HEK293 (cell line): ENCODE results near the gene FBLN5.

Experiments
- BCL11A ChIP-seq: fragments of 450-650 bp; formaldehyde crosslinking; IDR thresholded peaks from 2 replicates; pipeline ENCODE4 v1.5.1; 2016; ENCODE audit warnings: low read depth, missing biosample characterization, missing genetic modification characterization
- GLI2 ChIP-seq: fragments of 450-650 bp; formaldehyde crosslinking; IDR thresholded peaks from 2 replicates; pipeline ENCODE4; 2017; ENCODE audit warnings: missing biosample characterization, missing genetic modification characterization, low read depth, borderline replicate concordance
- GLIS1 ChIP-seq: fragments of 450-650 bp; formaldehyde crosslinking; IDR thresholded peaks from 2 replicates; pipeline ENCODE4 v1.5.1; 2016; ENCODE audit warnings: missing biosample characterization, missing genetic modification characterization
- KLF9 ChIP-seq: fragments of 450-650 bp; formaldehyde crosslinking; IDR thresholded peaks from 2 replicates; pipeline ENCODE4 v1.5.1; 2016; ENCODE audit warnings: missing biosample characterization, missing genetic modification characterization, low read depth
- REPIN1 ChIP-seq: fragments of 450-650 bp; formaldehyde crosslinking; IDR thresholded peaks from 2 replicates; pipeline ENCODE4 v1.5.1; 2017; ENCODE audit warnings: missing biosample characterization, missing genetic modification characterization, low read depth
- SCRT1 ChIP-seq: fragments of 450-650 bp; formaldehyde crosslinking; IDR thresholded peaks from 2 replicates; pipeline ENCODE4 v1.5.1; 2016; ENCODE audit warnings: missing biosample characterization, missing genetic modification characterization, borderline replicate concordance
- SP3 ChIP-seq: fragments of 450-650 bp; formaldehyde crosslinking; IDR thresholded peaks from 2 replicates; pipeline ENCODE4 v1.5.1; 2016; ENCODE audit warnings: missing biosample characterization, missing genetic modification characterization
- TRIM28 ChIP-seq: IDR thresholded peaks from 2 replicates; pipeline ENCODE4 v1.6.1; 2011; ENCODE audit warnings: low read length, control low read depth, borderline replicate concordance
- ZFP3 ChIP-seq: fragments of 450-650 bp; formaldehyde crosslinking; IDR thresholded peaks from 2 replicates; pipeline ENCODE4 v1.5.1; 2016; ENCODE audit warnings: low read depth, missing biosample characterization, missing genetic modification characterization
- ZFP37 ChIP-seq: fragments of 450-650 bp; formaldehyde crosslinking; IDR thresholded peaks from 2 replicates; pipeline ENCODE4 v1.5.1; 2016; ENCODE audit warnings: missing biosample characterization, missing genetic modification characterization
- ZIC2 ChIP-seq: fragments of 450-650 bp; formaldehyde crosslinking; IDR thresholded peaks from 2 replicates; pipeline ENCODE4 v1.5.1; 2016; ENCODE audit warnings: missing biosample characterization, missing genetic modification characterization
- ZNF138 ChIP-seq: fragments of 450-650 bp; formaldehyde crosslinking; IDR thresholded peaks from 2 replicates; pipeline ENCODE4 v1.5.1; 2016; ENCODE audit warnings: missing biosample characterization, missing genetic modification characterization, borderline replicate concordance
- ZNF214 ChIP-seq: fragments of 450-650 bp; formaldehyde crosslinking; IDR thresholded peaks from 2 replicates; pipeline ENCODE4 v1.5.1; 2017; ENCODE audit warnings: missing biosample characterization, mild to moderate bottlenecking, missing genetic modification characterization, borderline replicate concordance
- ZNF239 ChIP-seq: fragments of 450-650 bp; formaldehyde crosslinking; IDR thresholded peaks from 2 replicates; pipeline ENCODE4 v1.5.1; 2016; ENCODE audit warnings: missing biosample characterization, missing genetic modification characterization
- ZNF248 ChIP-seq: fragments of 450-650 bp; formaldehyde crosslinking; IDR thresholded peaks from 2 replicates; pipeline ENCODE4 v1.5.1; 2017; ENCODE audit warnings: missing biosample characterization, missing genetic modification characterization
- ZNF274 ChIP-seq, 2 experiments: fragments of 200-500 bp in 1 of 2; fragments of 450-650 bp in 1 of 2; sonication (Bioruptor generic) in 1 of 2; formaldehyde crosslinking in 1 of 2; IDR thresholded peaks; 2 replicates each; pipeline versions ENCODE4 v1.5.1 to v1.6.1; 2014 to 2016; ENCODE audit warnings: borderline replicate concordance in 1 of 2, inconsistent platforms in 1 of 2, low read length in 1 of 2, missing biosample characterization in 1 of 2, missing genetic modification characterization in 1 of 2
- ZNF311 ChIP-seq: fragments of 450-650 bp; formaldehyde crosslinking; IDR thresholded peaks from 2 replicates; pipeline ENCODE4 v1.5.1; 2017; ENCODE audit warnings: missing biosample characterization, missing genetic modification characterization, borderline replicate concordance
- ZNF341 ChIP-seq: fragments of 450-650 bp; formaldehyde crosslinking; IDR thresholded peaks from 2 replicates; pipeline ENCODE4; 2016; ENCODE audit warnings: low read depth, missing biosample characterization, missing genetic modification characterization
- ZNF366 ChIP-seq: fragments of 450-650 bp; formaldehyde crosslinking; conservative IDR thresholded peaks from 2 replicates; pipeline ENCODE4 v1.5.1; 2016; ENCODE audit warnings: missing biosample characterization, missing genetic modification characterization
- ZNF404 ChIP-seq: fragments of 450-650 bp; formaldehyde crosslinking; IDR thresholded peaks from 2 replicates; pipeline ENCODE4 v1.5.1; 2017; ENCODE audit warnings: missing biosample characterization, missing genetic modification characterization
- ZNF433 ChIP-seq: fragments of 450-650 bp; formaldehyde crosslinking; IDR thresholded peaks from 2 replicates; pipeline ENCODE4 v1.5.1; 2016; ENCODE audit warnings: missing biosample characterization, missing genetic modification characterization, low read depth
- ZNF501 ChIP-seq: fragments of 450-650 bp; formaldehyde crosslinking; IDR thresholded peaks from 2 replicates; pipeline ENCODE4 v1.5.1; 2016; ENCODE audit warnings: missing biosample characterization, missing genetic modification characterization
- ZNF529 ChIP-seq: fragments of 450-650 bp; formaldehyde crosslinking; IDR thresholded peaks from 2 replicates; pipeline ENCODE4 v1.5.1; 2017; ENCODE audit warnings: missing genetic modification characterization, missing biosample characterization; ENCODE audit not compliant: insufficient replicate concordance
- ZNF558 ChIP-seq: fragments of 450-650 bp; formaldehyde crosslinking; IDR thresholded peaks from 2 replicates; pipeline ENCODE4 v1.5.1; 2016; ENCODE audit warnings: missing biosample characterization, missing genetic modification characterization
- ZNF585B ChIP-seq: fragments of 450-650 bp; formaldehyde crosslinking; IDR thresholded peaks from 2 replicates; pipeline ENCODE4 v1.5.1; 2016; ENCODE audit warnings: missing biosample characterization, missing genetic modification characterization
- ZNF596 ChIP-seq: fragments of 450-650 bp; IDR thresholded peaks from 2 replicates; pipeline ENCODE4 v1.5.0; 2018; ENCODE audit warnings: missing biosample characterization, mild to moderate bottlenecking, missing genetic modification characterization, moderate library complexity
- ZNF629 ChIP-seq: fragments of 450-650 bp; formaldehyde crosslinking; IDR thresholded peaks from 2 replicates; pipeline ENCODE4 v1.5.1; 2017; ENCODE audit warnings: missing biosample characterization, missing genetic modification characterization
- ZNF830 ChIP-seq: fragments of 450-650 bp; IDR thresholded peaks from 2 replicates; pipeline ENCODE4 v1.5.0; 2018; ENCODE audit warnings: missing biosample characterization, missing genetic modification characterization, low read depth, mild to moderate bottlenecking, moderate library complexity
- ZNF843 ChIP-seq: fragments of 450-650 bp; formaldehyde crosslinking; IDR thresholded peaks from 2 replicates; pipeline ENCODE4 v1.5.1; 2016; ENCODE audit warnings: missing biosample characterization, missing genetic modification characterization
- ZSCAN16 ChIP-seq: fragments of 450-650 bp; formaldehyde crosslinking; IDR thresholded peaks from 2 replicates; pipeline ENCODE4 v1.5.1; 2016; ENCODE audit warnings: missing biosample characterization, missing genetic modification characterization
- TF ChIP-seq, protein P1 (sequence below): fragments of 450-650 bp; formaldehyde crosslinking; IDR thresholded peaks from 2 replicates; pipeline ENCODE4 v1.5.1; 2016; ENCODE audit warnings: missing biosample characterization, missing genetic modification characterization
- TF ChIP-seq, protein P2 (sequence below): fragments of 450-650 bp; formaldehyde crosslinking; conservative IDR thresholded peaks from 2 replicates; pipeline ENCODE4 v1.5.1; 2016; ENCODE audit warnings: low read depth, missing biosample characterization, missing genetic modification characterization
- TF ChIP-seq, protein P3 (sequence below): fragments of 450-650 bp; formaldehyde crosslinking; IDR thresholded peaks from 2 replicates; pipeline ENCODE4 v1.5.1; 2016; ENCODE audit warnings: missing biosample characterization, missing genetic modification characterization
- TF ChIP-seq, protein P4 (sequence below): fragments of 450-650 bp; formaldehyde crosslinking; IDR thresholded peaks from 2 replicates; pipeline ENCODE4 v1.5.1; 2016; ENCODE audit warnings: missing biosample characterization, missing genetic modification characterization

Gene FBLN5

DNA sequence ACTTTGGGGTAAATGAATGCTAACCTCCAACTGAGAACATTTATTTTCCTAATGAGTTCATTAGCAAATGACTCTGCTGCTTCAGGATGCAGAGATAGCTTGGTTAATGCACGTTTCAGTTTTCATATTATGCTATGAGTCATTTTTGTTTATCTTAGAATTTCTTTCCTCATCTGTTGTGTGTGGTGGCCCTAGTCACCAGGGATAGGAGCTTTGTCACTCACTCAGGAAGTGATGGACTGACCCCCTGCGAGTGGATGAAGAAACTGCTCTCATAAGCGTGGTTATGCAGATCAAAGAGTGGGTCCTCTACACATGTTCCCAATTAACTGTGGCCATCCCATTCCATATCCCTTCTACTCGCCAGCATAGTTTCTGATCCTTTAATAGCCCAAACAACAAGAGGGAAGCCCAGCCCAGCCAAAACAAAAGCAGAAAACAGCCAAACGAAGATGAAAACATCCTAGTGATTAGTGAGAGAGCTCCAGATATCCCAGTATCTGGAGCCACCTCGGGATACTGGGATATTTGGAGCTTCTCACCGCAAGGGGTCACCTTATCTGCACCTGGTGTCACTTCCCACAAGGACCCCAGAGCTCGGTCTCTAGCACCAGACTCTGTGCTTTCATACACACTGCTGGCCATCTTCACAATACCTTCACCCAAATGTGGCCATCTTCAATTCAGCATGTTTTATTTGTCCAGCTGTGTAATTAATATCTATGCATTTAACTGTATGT, 88.8 kb downstream of the FBLN5 start (continued):
- TF ChIP-seq ZNF830 (tag by site-specific recombination) (no peak), ZNF629 (tag by site-specific recombination) (peak; percentile 87), ZNF558 (tag by site-specific recombination) (no peak), ZNF366 (peak; percentile 87), ZNF214 (tag by site-specific recombination) (no peak), GLIS1 (tag by site-specific recombination) (peak; percentile 96), ZNF311 (tag by site-specific recombination) (no peak), SCRT1 (tag by site-specific recombination) (no peak), ZNF341 (tag by site-specific recombination) (no peak), ZFP37 (no peak), SP3 (no peak), ZNF843 (tag by site-specific recombination) (no peak), ZNF529 (tag by site-specific recombination) (no peak), ZNF596 (tag by site-specific recombination) (no peak), ZSCAN16 (tag by site-specific recombination) (no peak), KLF9 (tag by site-specific recombination) (no peak), TRIM28 (no peak), ZNF404 (tag by site-specific recombination) (no peak), BCL11A (tag by site-specific recombination) (peak; percentile 54; the same call in 1 of the 2 replicates), REPIN1 (tag by site-specific recombination) (no peak), ZNF138 (tag by site-specific recombination) (no peak), GLI2 (0 out of 2 replicates have a peak, but pooled peaks have one; percentile 18), ZNF274 (IDR thresholded peaks at IDR 0.05; ENCODE audit: low read length) (no peak), ZNF274 (tag by site-specific recombination; IDR thresholded peaks at IDR 0.05; ENCODE audit: borderline replicate concordance) (no peak), ZNF585B (tag by site-specific recombination) (no peak), ZNF239 (no peak), ZNF433 (tag by site-specific recombination) (no peak), ZFP3 (tag by site-specific recombination) (no peak), ZIC2 (tag by site-specific recombination) (no peak), ZNF248 (tag by site-specific recombination) (no peak), ZNF501 (no peak)
- TF ChIP-seq, protein P1, sequence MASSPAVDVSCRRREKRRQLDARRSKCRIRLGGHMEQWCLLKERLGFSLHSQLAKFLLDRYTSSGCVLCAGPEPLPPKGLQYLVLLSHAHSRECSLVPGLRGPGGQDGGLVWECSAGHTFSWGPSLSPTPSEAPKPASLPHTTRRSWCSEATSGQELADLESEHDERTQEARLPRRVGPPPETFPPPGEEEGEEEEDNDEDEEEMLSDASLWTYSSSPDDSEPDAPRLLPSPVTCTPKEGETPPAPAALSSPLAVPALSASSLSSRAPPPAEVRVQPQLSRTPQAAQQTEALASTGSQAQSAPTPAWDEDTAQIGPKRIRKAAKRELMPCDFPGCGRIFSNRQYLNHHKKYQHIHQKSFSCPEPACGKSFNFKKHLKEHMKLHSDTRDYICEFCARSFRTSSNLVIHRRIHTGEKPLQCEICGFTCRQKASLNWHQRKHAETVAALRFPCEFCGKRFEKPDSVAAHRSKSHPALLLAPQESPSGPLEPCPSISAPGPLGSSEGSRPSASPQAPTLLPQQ (tag by site-specific recombination): no peak
- TF ChIP-seq, protein P2, sequence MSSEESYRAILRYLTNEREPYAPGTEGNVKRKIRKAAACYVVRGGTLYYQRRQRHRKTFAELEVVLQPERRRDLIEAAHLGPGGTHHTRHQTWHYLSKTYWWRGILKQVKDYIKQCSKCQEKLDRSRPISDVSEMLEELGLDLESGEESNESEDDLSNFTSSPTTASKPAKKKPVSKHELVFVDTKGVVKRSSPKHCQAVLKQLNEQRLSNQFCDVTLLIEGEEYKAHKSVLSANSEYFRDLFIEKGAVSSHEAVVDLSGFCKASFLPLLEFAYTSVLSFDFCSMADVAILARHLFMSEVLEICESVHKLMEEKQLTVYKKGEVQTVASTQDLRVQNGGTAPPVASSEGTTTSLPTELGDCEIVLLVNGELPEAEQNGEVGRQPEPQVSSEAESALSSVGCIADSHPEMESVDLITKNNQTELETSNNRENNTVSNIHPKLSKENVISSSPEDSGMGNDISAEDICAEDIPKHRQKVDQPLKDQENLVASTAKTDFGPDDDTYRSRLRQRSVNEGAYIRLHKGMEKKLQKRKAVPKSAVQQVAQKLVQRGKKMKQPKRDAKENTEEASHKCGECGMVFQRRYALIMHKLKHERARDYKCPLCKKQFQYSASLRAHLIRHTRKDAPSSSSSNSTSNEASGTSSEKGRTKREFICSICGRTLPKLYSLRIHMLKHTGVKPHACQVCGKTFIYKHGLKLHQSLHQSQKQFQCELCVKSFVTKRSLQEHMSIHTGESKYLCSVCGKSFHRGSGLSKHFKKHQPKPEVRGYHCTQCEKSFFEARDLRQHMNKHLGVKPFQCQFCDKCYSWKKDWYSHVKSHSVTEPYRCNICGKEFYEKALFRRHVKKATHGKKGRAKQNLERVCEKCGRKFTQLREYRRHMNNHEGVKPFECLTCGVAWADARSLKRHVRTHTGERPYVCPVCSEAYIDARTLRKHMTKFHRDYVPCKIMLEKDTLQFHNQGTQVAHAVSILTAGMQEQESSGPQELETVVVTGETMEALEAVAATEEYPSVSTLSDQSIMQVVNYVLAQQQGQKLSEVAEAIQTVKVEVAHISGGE (tag by site-specific recombination): no peak
- TF ChIP-seq, protein P3, sequence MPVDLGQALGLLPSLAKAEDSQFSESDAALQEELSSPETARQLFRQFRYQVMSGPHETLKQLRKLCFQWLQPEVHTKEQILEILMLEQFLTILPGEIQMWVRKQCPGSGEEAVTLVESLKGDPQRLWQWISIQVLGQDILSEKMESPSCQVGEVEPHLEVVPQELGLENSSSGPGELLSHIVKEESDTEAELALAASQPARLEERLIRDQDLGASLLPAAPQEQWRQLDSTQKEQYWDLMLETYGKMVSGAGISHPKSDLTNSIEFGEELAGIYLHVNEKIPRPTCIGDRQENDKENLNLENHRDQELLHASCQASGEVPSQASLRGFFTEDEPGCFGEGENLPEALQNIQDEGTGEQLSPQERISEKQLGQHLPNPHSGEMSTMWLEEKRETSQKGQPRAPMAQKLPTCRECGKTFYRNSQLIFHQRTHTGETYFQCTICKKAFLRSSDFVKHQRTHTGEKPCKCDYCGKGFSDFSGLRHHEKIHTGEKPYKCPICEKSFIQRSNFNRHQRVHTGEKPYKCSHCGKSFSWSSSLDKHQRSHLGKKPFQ (tag by site-specific recombination): no peak
- TF ChIP-seq, protein P4, sequence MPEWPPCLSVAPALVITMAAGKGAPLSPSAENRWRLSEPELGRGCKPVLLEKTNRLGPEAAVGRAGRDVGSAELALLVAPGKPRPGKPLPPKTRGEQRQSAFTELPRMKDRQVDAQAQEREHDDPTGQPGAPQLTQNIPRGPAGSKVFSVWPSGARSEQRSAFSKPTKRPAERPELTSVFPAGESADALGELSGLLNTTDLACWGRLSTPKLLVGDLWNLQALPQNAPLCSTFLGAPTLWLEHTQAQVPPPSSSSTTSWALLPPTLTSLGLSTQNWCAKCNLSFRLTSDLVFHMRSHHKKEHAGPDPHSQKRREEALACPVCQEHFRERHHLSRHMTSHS (tag by site-specific recombination): no peak
